Mesothelial cell of epicardium (in vitro differentiated cells): ENCODE measurements around the gene HGF. TPM values are rescaled to one million over a fixed set of nuclear protein-coding genes. Genes with fewer than 3 reads are reported as not detected.

Experiments
- DNase-seq, 2 experiments: peaks; one replicate each; pipeline ENCODE4 v3.0.0; 2021; ENCODE audit warnings: low spot score in 2 of 2; ENCODE audit not compliant: unreplicated experiment in 2 of 2
- H3K27ac Mint-ChIP-seq: 2 replicates; pipeline ENCODE4 v1.8.0; 2021; ENCODE audit warnings: mixed read lengths
- H3K27me3 Mint-ChIP-seq: 2 replicates; pipeline ENCODE4 v1.8.0; 2021; ENCODE audit warnings: low read depth, mixed read lengths
- H3K36me3 Mint-ChIP-seq: 2 replicates; pipeline ENCODE4 v1.8.0; 2021; ENCODE audit warnings: mixed read lengths
- H3K4me1 Mint-ChIP-seq: 2 replicates; pipeline ENCODE4 v1.8.0; 2021; ENCODE audit warnings: mixed read lengths
- H3K4me3 Mint-ChIP-seq: 2 replicates; pipeline ENCODE4 v1.8.0; 2021; ENCODE audit warnings: mild to moderate bottlenecking, moderate library complexity, mixed read lengths
- H3K9me3 Mint-ChIP-seq: 2 replicates; pipeline ENCODE4 v1.8.0; 2021; ENCODE audit warnings: mixed read lengths
- total RNA-seq: library from RNA; stranded (reverse); gene quantifications from 3 replicates; pipeline ENCODE4 v1.2.1, GENCODE V29; 2021
- TF ChIP-seq, protein P1 (sequence below): fragments of 200-600 bp; sonication (generic); IDR thresholded peaks from one replicate; pipeline ENCODE4 v1.5.0; 2021; ENCODE audit warnings: antibody characterized with exemption; ENCODE audit not compliant: unreplicated experiment

The HGF gene
- total RNA-seq, 1 donor from 2014 or later, result 15.1 TPM

DNA sequence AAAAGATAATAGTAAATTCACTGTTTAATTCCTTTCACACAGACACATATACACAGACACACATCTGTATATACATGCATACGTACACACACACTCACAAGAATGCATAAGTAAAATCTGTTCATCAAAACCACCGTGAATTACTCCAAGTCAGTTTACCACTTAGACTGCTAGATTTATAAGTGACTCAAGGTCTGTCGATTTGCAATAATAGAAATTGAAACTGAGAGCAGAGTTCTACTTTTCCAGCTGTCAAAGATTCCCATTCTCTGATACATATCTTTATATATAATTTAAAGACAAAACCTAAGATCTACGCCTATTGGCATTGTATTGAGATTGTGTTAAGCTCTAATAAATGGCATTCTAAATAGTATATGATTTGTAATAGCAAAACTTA, 9.9 kb upstream of the HGF start:
- TF ChIP-seq, protein P1, sequence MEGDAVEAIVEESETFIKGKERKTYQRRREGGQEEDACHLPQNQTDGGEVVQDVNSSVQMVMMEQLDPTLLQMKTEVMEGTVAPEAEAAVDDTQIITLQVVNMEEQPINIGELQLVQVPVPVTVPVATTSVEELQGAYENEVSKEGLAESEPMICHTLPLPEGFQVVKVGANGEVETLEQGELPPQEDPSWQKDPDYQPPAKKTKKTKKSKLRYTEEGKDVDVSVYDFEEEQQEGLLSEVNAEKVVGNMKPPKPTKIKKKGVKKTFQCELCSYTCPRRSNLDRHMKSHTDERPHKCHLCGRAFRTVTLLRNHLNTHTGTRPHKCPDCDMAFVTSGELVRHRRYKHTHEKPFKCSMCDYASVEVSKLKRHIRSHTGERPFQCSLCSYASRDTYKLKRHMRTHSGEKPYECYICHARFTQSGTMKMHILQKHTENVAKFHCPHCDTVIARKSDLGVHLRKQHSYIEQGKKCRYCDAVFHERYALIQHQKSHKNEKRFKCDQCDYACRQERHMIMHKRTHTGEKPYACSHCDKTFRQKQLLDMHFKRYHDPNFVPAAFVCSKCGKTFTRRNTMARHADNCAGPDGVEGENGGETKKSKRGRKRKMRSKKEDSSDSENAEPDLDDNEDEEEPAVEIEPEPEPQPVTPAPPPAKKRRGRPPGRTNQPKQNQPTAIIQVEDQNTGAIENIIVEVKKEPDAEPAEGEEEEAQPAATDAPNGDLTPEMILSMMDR, result no peak
- no peak overlapping the region for H3K27ac Mint-ChIP-seq
- DNase-seq, result no peak
- H3K4me1 Mint-ChIP-seq, result peaks cover 27% of the 10 kb centered on the region
- no peaks in the 10 kb centered on the region for H3K9me3 Mint-ChIP-seq
- no peaks in the 10 kb centered on the region for H3K36me3 Mint-ChIP-seq
- no peak overlapping the region for H3K4me3 Mint-ChIP-seq
- no peaks in the 10 kb centered on the region for H3K27me3 Mint-ChIP-seq

DNA sequence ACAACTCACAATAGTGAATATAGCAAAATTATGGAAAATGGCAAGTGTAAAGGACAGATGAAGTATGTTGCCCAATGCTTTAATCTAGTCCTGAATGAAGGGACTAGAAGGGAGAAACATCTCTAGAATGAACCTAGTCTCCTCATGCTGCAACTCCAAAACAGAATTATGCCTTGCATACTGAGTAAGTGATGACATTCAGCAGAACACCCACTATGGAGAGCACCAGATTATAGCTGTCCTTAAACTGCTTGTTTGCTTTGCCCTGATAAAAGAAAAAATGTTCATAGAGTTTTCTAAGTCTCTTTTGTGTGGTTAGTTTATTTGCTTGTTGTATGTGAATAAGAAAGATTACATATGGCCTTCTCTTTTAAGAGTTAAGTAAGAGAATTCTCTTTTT, 7.8 kb upstream of the HGF start:
- Mint-ChIP-seq H3K4me1 (peaks cover 20% of the 10 kb centered on the region), H3K36me3 (no peaks in the 10 kb centered on the region), H3K4me3 (no peak overlapping the region), H3K27ac (no peak overlapping the region), H3K9me3 (no peaks in the 10 kb centered on the region), H3K27me3 (no peaks in the 10 kb centered on the region)
- TF ChIP-seq, protein P1, result no peak
- DNase-seq, result no peak

DNA sequence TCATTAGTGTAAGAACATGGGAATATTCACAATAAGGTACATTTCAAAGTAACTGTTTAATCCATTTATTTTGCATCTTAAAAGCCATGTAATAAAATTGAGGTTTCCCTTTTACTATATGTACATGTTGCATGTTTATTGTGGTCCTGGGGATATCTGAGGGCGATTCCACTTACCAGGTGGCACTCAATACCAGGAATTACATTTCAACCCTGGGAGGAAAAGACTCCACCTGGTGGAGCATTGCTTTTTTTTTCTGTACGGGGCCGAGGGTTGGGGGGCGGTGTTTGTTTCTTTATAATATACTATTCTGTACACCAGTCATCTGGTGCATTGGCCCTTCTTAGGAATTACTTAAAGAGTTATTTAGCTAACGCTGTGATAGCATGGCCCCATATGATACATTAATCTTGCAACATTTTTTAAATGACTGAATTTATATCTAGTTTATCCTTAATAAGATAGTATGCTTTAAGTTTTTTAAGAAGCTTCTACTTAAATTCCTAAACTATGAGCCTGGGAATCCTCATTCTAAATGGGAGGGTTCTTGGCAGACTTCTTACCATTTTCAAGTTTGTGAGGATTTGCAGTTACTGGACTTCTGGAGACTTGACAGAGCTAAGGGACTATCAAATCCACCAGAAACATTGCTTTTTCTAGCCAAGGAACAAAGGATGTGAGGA, 7.2 kb upstream of the HGF start:
- no peaks in the 10 kb centered on the region for H3K9me3 Mint-ChIP-seq
- DNase-seq, result no peak
- no peak overlapping the region for H3K27ac Mint-ChIP-seq
- no peaks in the 10 kb centered on the region for H3K27me3 Mint-ChIP-seq
- TF ChIP-seq, protein P1, result no peak
- peaks cover 20% of the 10 kb centered on the region for H3K4me1 Mint-ChIP-seq
- no peaks in the 10 kb centered on the region for H3K36me3 Mint-ChIP-seq
- no peak overlapping the region for H3K4me3 Mint-ChIP-seq

DNA sequence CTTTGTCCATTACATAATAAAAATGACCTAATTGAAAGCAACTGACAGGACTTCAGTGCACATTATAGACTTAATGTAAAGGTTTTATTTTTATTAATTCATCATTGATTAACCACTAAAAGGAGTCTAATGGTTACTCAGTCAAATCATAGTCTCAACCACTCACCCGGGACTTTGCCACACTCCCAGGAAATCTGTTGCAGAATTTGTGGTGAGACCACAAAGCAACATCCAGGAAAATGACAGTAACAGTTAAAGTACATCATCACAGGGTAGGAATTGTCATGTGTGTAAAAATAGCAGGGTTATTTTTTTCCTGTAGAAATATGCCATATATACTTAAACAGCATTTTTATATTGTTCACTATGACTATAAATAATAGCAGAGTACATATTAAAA, 6.3 kb upstream of the HGF start:
- Mint-ChIP-seq H3K4me1 (peaks cover 23% of the 10 kb centered on the region), H3K36me3 (no peaks in the 10 kb centered on the region), H3K4me3 (no peak overlapping the region), H3K9me3 (no peaks in the 10 kb centered on the region), H3K27ac (no peak overlapping the region), H3K27me3 (no peaks in the 10 kb centered on the region)
- DNase-seq, result no peak
- TF ChIP-seq, protein P1, result no peak

DNA sequence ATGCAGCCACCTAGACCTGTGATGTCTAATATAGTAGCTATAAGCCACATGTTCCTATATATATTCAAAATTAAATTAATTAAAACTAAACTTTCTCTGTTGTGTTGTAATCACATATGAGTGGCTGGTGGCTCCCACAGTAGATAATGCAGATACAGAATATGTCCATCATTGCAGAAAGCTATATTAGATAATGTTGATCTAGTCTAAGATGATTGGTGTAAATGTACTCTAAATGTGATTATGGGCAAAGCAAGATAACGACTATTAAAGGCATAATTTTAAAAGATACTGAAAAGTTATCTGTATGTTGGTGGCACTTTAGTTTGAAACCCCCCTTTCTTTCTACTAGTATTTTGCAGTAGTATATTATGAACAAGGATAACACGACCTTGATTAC, 5.7 kb upstream of the HGF start:
- H3K4me1 Mint-ChIP-seq, result peaks cover 20% of the 10 kb centered on the region
- DNase-seq, result no peak
- H3K27me3 Mint-ChIP-seq, result no peaks in the 10 kb centered on the region
- no peaks in the 10 kb centered on the region for H3K36me3 Mint-ChIP-seq
- no peak overlapping the region for H3K27ac Mint-ChIP-seq
- H3K9me3 Mint-ChIP-seq, result no peaks in the 10 kb centered on the region
- no peak overlapping the region for H3K4me3 Mint-ChIP-seq
- TF ChIP-seq, protein P1, result no peak

DNA sequence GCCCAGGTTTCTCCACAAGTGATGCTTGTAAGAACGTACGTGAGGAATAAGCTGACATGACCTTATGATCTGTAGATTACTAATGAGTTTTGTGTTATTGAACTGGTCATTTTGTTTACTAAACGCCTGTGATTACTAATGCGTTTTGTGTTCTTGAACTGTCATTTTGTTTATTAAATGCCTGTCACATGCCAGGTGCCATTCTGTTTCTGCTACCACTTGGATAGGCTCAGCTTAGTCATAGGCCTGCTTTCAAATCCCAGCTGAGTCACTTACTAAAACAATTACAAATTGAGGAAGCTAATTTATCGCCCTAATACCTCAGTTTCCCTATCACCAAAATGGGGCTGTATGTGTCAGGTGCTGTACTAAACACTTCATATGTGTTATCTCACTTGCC, 4.7 kb upstream of the HGF start:
- H3K27ac Mint-ChIP-seq, result no peak overlapping the region
- H3K4me1 Mint-ChIP-seq, result peaks cover 29% of the 10 kb centered on the region
- no peaks in the 10 kb centered on the region for H3K27me3 Mint-ChIP-seq
- DNase-seq, result no peak
- no peaks in the 10 kb centered on the region for H3K9me3 Mint-ChIP-seq
- H3K36me3 Mint-ChIP-seq, result no peaks in the 10 kb centered on the region
- no peak overlapping the region for H3K4me3 Mint-ChIP-seq
- TF ChIP-seq, protein P1, result no peak
